Measurements from ENCODE around the gene KLHL35.

The KLHL35 gene

DNA sequence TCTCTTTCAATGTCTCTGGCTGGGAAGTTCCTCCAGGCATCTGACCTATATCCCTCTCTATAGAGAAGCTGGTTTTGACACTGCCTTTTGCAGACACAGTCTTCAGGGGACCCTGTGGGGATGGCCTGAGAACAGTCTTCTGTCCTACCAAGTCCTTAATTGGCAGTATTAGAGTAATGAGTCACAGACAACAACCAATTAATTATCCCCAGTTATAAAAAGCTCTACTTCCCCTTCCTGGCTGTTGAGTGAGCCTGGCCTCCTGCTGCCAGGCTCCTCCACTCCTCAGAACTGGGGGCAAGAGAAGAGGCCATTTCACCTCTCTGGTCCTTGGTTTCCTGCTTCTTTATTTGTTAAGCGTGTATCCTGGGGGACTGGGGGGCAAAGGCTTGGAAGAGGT, 41.2 kb upstream of the KLHL35 start:
- no peak overlapping the region for H3K4me3 ChIP-seq (ENCODE audit: low read length)
- no peaks in the 10 kb centered on the region for H3K36me3 ChIP-seq (ENCODE audit: insufficient read depth, low read length)
- no peaks in the 10 kb centered on the region for H3K9me3 ChIP-seq (ENCODE audit: low read length)
- H3K27me3 ChIP-seq (ENCODE audit: insufficient read depth, low read length) = peaks cover 4% of the 10 kb centered on the region
- peaks cover 8% of the 10 kb centered on the region for H3K4me1 ChIP-seq (ENCODE audit: insufficient read depth, low read length)
- no peak overlapping the region for H2AFZ ChIP-seq (ENCODE audit: low read depth, low read length)

DNA sequence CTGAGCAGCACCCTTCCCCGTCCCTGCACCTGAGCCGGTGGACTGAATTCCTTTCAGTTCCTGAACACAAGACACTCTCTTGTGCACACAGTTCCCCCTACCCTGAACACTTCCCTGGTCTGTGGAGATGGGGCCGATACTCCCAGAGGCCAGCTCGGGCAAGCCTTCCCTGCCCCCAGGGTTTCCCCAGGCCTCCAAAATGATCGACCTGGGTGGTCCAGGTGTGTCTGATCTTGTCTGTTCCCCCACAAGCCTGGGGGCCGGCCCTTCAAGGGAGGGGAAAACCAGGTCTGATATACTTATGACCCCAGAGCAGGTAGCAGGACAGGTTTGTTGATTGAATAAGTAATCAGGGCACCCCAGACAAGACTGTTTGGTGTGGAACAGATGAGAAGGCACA, 40.7 kb upstream of the KLHL35 start:
- H3K36me3 ChIP-seq (ENCODE audit: insufficient read depth, low read length) = no peaks in the 10 kb centered on the region
- no peaks in the 10 kb centered on the region for H3K9me3 ChIP-seq (ENCODE audit: low read length)
- H3K4me1 ChIP-seq (ENCODE audit: insufficient read depth, low read length) = peaks cover 8% of the 10 kb centered on the region
- no peak overlapping the region for H2AFZ ChIP-seq (ENCODE audit: low read depth, low read length)
- no peak overlapping the region for H3K4me3 ChIP-seq (ENCODE audit: low read length)
- peaks cover 4% of the 10 kb centered on the region for H3K27me3 ChIP-seq (ENCODE audit: insufficient read depth, low read length)

DNA sequence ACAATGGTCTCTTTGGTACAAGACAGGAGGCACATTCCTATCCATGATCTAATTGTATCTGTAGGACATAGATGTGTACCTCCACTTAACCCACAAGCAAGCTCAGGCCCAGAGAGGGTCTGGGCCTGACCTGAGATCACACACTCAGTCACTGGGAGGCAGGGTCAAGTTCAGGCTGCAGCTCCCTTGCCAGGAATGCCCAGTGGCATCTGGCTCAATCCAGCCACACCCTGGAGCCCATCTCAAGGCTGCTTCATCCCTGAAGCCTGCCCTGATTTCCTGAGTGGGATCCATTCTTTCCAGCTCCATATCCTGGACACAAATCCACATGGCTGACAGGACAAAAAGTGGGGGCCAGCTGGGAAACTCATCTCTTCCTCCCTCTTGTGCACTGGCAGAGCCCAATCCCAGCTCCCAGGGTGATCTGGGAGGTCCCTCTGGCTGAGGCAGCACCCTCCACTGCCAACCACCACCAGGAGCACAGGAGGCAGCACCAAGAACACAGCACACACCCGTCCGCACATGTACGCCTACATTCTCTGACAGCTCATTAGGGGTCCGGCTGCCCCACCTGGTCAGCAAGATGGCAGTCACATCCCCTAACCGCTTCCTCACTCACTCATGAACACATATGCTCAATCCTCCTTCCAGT, 39.2 kb upstream of the KLHL35 start:
- no peak overlapping the region for H2AFZ ChIP-seq (ENCODE audit: low read depth, low read length)
- no peaks in the 10 kb centered on the region for H3K9me3 ChIP-seq (ENCODE audit: low read length)
- H3K36me3 ChIP-seq (ENCODE audit: insufficient read depth, low read length) = no peaks in the 10 kb centered on the region
- H3K4me1 ChIP-seq (ENCODE audit: insufficient read depth, low read length) = peaks cover 8% of the 10 kb centered on the region
- no peak overlapping the region for H3K4me3 ChIP-seq (ENCODE audit: low read length)
- peaks cover 4% of the 10 kb centered on the region for H3K27me3 ChIP-seq (ENCODE audit: insufficient read depth, low read length)

DNA sequence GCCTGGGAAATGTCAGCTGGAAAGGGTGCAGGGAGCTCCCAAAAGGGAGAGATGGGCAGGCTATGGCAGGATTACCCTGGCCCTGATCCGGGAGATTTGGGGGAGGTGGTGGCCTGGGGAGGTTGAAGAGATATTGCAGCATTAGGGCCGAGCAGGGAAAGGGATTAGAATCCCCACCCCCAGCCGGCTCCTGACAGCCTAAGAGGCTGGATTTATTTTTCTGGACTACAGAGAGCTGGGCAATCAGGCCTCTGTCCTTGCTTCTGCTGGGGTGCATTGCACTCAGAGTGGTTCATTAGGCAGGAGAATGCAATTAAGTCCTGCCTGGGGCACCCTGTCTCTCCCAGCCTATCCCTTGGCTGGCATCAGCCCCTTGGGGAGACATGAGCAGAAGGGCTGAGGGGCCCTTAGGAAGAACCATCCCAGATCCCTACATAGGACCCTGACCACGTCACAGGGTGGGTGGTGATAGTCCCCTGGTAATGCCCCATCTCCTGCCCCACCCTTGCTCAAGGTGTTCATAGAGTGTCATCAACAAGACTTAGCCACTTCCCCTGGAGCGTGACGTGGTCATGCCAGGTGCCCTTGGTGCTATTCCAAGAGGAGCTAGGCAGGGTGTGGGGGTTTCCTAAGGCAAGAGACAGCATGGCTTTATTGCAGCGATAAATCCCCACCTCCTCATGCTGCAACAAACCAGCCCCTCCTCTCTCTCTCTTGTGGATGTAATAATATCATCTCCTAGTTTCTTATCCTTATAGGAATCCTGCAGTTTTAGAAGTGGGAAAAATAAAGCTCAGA, 38.4 kb upstream of the KLHL35 start:
- Histone ChIP-seq H2AFZ (ENCODE audit: low read depth, low read length) (no peak overlapping the region), H3K27me3 (ENCODE audit: insufficient read depth, low read length) (peaks cover 4% of the 10 kb centered on the region), H3K9me3 (ENCODE audit: low read length) (no peaks in the 10 kb centered on the region), H3K36me3 (ENCODE audit: insufficient read depth, low read length) (no peaks in the 10 kb centered on the region), H3K4me1 (ENCODE audit: insufficient read depth, low read length) (peaks cover 8% of the 10 kb centered on the region), H3K4me3 (ENCODE audit: low read length) (no peak overlapping the region)

DNA sequence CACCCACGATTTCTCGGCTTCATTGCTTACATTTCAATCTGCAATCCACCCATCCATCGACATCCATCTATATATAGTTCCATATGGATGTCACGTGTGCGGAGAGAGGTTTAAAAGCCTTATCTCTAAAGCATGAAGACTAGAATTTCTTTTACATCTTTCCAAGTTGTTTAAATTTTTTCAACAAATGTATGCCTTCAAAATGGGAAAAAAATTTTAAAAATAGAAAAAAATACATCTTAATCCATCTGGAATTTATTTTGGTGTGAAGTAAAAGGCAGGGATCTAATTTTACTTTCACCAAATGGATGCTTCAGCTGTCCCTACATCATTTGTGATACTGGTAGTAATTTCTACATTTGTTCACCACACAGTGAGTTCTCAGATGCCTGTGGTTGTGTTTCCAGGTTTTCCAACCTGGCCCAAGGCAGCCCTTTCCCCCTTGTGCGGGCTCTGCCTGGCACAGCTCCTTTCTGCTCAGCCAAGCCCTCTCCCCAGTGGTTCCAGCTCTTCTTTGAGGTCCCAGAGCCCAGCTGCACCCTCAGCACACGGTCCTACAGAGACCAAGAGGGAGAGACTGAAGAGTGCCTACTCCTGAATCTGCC, 37.6 kb upstream of the KLHL35 start:
- H3K27me3 ChIP-seq (ENCODE audit: insufficient read depth, low read length) = peaks cover 4% of the 10 kb centered on the region
- H3K4me3 ChIP-seq (ENCODE audit: low read length) = no peak overlapping the region
- peaks cover 3% of the 10 kb centered on the region for H3K4me1 ChIP-seq (ENCODE audit: insufficient read depth, low read length)
- H2AFZ ChIP-seq (ENCODE audit: low read depth, low read length) = no peak overlapping the region
- no peaks in the 10 kb centered on the region for H3K36me3 ChIP-seq (ENCODE audit: insufficient read depth, low read length)
- H3K9me3 ChIP-seq (ENCODE audit: low read length) = no peaks in the 10 kb centered on the region

DNA sequence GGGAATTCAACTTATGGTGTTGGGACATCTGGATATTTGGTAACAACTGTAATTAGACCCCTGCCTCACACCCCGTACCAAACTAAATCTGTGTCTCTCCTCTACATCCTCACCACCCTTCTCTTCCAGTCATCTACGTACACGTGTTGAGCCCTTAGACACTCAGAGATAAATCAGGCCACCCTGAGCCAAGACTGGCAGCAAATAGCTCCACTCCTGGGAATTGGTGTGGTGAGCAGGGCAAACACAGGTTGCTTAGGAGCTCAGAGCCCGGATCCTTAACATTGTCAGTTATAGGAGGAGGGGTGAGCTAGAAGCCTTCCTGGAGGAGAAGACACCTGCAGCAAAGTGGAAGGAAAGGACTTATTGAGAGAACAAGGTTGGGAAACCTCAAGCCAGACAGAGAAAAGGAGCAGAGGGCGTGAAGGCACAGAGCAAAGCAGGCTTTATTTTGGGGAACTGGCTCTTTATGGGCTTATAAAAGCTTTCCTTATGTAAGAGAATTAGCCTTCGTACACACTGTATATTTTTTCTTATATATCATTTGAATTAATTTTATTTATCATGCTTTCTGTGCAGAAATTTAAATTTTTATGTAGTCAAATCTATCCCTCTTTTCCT, 36.9 kb upstream of the KLHL35 start:
- peaks cover 4% of the 10 kb centered on the region for H3K27me3 ChIP-seq (ENCODE audit: insufficient read depth, low read length)
- H3K4me3 ChIP-seq (ENCODE audit: low read length) = no peak overlapping the region
- H3K4me1 ChIP-seq (ENCODE audit: insufficient read depth, low read length) = no peaks in the 10 kb centered on the region
- no peaks in the 10 kb centered on the region for H3K9me3 ChIP-seq (ENCODE audit: low read length)
- H2AFZ ChIP-seq (ENCODE audit: low read depth, low read length) = no peak overlapping the region
- H3K36me3 ChIP-seq (ENCODE audit: insufficient read depth, low read length) = no peaks in the 10 kb centered on the region

DNA sequence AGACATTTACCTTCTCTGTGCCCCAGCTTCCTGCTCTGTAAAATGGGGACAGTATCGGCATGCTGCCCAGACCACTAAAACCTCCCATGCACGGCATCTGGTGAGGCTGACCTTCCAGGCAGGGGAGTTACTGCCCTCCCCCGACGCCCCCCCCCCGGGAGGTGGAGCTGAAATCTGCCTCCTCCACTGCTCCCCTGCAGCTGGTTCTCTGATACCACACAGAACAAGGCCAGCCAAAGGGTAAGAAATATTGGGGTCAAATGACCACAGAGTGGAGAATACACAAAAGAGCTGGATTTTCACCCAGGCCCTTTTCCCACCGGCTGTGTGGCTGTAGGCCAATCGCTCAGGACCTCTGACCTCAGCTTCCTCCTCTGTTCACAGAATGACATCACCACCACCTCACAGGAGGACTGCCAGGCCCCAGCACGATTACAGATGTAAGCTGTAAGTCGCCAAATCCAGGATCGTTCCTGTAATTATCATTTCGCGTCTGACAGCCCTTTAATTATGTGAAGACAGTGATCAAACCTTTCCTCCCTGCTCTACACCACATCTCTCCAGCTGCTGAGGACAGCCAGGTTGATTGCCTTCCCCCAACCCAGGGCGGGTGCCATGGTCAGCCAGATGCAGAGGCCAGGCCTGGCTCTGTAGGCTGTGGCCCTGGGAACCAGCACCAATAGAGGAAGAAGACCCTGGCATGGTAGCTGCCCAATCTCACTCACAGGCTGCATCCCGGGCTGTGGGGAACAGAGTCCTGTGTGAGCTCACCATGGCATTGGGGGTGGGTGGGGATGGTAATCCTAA, 35.7 kb upstream of the KLHL35 start:
- H3K4me1 ChIP-seq (ENCODE audit: insufficient read depth, low read length) = no peaks in the 10 kb centered on the region
- no peak overlapping the region for H3K4me3 ChIP-seq (ENCODE audit: low read length)
- no peak overlapping the region for H2AFZ ChIP-seq (ENCODE audit: low read depth, low read length)
- peaks cover 4% of the 10 kb centered on the region for H3K27me3 ChIP-seq (ENCODE audit: insufficient read depth, low read length)
- no peaks in the 10 kb centered on the region for H3K9me3 ChIP-seq (ENCODE audit: low read length)
- H3K36me3 ChIP-seq (ENCODE audit: insufficient read depth, low read length) = no peaks in the 10 kb centered on the region

DNA sequence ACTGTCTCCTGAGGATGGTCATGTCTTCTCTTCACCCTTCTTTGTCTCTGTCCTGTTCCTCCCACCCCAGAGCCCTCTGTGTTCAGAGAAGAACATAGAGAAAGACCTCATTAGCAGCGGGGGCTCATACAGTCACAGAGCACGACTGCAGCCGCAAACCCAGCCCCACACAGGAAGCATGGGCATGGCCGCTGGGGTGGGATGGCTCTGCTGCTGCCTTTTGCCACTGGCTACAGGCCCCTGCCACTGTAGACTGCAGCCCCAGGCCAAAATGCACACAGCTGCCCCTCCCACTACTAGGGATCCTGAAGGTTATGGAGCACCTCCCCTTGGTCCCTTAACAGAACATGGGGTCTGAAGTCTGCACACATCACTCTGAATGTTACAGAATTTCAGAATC, 34.9 kb upstream of the KLHL35 start:
- Histone ChIP-seq H3K4me1 (ENCODE audit: insufficient read depth, low read length) (no peaks in the 10 kb centered on the region), H3K4me3 (ENCODE audit: low read length) (no peak overlapping the region), H3K27me3 (ENCODE audit: insufficient read depth, low read length) (no peaks in the 10 kb centered on the region), H3K36me3 (ENCODE audit: insufficient read depth, low read length) (no peaks in the 10 kb centered on the region), H2AFZ (ENCODE audit: low read depth, low read length) (no peak overlapping the region), H3K9me3 (ENCODE audit: low read length) (no peaks in the 10 kb centered on the region)

DNA sequence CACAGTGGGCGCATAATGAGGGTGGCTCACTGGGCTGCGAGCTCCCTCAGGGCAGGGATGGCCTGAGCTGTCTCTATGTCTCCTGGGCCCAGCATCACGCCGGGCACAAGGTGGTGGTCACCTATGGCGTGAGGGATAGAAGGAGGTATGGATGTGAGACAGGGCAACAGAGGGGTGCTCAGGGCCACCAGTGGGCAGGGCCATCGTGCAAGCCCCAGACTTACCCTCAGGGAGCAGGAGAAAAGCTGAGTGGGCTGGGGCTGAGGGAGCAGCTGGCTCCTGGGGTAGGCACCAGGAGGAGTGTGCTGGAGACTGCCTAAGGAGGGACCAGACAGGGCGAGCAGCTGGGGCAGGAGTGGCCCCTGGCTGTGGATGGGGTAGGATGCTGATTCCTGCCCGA, 34.3 kb upstream of the KLHL35 start:
- H3K4me1 ChIP-seq (ENCODE audit: insufficient read depth, low read length) = no peaks in the 10 kb centered on the region

DNA sequence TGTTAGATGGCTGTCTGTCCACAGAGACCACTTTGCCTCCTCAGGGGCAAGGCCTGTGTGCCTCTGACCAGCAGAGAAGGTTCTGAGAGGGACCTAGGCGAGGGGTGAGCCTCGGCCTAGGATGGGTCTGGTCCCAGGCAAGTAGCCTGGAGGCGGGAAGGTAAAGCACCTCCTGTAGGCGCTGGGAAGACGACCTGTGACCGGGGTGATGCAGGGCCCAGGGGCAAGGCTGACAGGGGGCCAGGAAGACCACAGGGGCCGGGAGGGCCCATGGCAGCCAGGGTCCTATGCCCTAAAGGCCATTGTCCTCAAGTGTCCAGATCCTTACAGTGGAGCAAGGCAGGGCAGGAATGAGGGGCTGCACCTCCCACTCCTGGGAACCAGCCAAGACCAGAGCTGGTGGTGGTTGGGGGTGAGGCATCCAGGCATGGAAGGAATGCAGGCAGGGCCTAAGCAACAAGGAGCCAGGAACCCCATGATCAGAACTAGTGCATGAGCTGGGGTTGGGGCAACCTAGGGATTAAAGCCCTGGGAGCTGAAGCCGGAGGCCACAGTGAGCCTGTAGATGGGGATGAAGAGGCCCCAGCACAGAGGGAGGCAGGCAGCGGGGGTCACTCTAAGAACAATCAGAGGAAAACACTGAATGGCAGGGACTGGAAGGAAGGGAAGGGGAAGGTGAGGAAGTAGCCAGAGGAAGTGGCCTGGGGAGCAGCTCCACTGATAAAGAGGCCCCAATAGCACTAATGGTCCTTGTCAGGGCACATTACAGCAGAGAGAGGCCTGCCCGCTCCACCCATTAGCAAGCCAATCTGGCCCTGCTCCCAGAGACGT, 32.9 kb upstream of the KLHL35 start:
- no peaks in the 10 kb centered on the region for H3K36me3 ChIP-seq (ENCODE audit: insufficient read depth, low read length)
- no peaks in the 10 kb centered on the region for H3K9me3 ChIP-seq (ENCODE audit: low read length)
- no peaks in the 10 kb centered on the region for H3K4me1 ChIP-seq (ENCODE audit: insufficient read depth, low read length)
- no peak overlapping the region for H3K4me3 ChIP-seq (ENCODE audit: low read length)
- no peaks in the 10 kb centered on the region for H3K27me3 ChIP-seq (ENCODE audit: insufficient read depth, low read length)
- no peak overlapping the region for H2AFZ ChIP-seq (ENCODE audit: low read depth, low read length)

More for the DNA sequence above, 34.3 kb upstream of the KLHL35 start:
- Histone ChIP-seq H3K27me3 (ENCODE audit: insufficient read depth, low read length) (no peaks in the 10 kb centered on the region), H3K4me3 (ENCODE audit: low read length) (no peak overlapping the region), H2AFZ (ENCODE audit: low read depth, low read length) (no peak overlapping the region), H3K9me3 (ENCODE audit: low read length) (no peaks in the 10 kb centered on the region), H3K36me3 (ENCODE audit: insufficient read depth, low read length) (no peaks in the 10 kb centered on the region)

DNA sequence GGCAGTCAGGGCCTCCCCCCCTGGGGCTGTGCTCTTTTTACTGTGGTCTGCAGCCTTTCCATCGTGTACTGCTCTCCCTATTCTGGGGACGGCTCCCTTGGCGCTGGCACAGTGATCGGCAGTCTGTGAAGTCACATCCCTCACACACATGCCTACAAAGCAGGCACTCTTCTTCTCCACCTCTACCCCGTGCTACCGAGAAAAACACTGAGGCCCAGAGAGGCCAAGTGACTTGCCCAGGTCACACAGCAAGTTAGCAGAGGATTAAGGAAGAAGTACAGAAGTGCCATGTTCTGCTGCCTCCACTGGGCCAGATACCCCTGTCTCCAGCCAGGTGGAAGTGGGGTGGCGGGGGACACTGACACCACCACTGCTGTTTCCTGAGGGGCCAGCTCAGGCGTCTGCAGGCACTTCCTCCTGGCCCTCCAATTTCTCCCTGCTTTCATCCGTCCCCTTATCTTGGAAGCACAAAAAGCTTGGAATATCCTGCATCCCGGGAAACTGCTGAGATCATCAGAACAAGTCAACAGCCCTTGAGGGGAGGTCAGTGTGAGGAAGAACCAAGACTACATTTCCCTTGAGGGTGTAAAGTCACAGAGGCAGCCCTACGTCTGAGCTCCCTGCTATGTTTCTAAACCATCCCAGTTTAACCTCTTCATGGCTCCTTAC, 30.2 kb upstream of the KLHL35 start:
- Histone ChIP-seq H3K4me3 (ENCODE audit: low read length) (no peak overlapping the region), H3K36me3 (ENCODE audit: insufficient read depth, low read length) (no peaks in the 10 kb centered on the region), H3K9me3 (ENCODE audit: low read length) (no peaks in the 10 kb centered on the region)

More for the DNA sequence above, 30.2 kb upstream of the KLHL35 start:
- H3K4me1 ChIP-seq (ENCODE audit: insufficient read depth, low read length) = no peaks in the 10 kb centered on the region
- H3K27me3 ChIP-seq (ENCODE audit: insufficient read depth, low read length) = no peaks in the 10 kb centered on the region
- H2AFZ ChIP-seq (ENCODE audit: low read depth, low read length) = no peak overlapping the region

Measured in neuron (in vitro differentiated cells).